Ectodermal cell (in vitro differentiated cells): ENCODE measurements around the gene AFAP1L2.

Experiments used
- H3K27ac ChIP-seq: 2 replicates; pipeline ENCODE4 v1.7.0; 2013; ENCODE audit warnings: mild to moderate bottlenecking, low read depth, low read length; ENCODE audit not compliant: insufficient read depth, poor library complexity, severe bottlenecking
- H3K27me3 ChIP-seq: 2 replicates; pipeline ENCODE4 v1.7.0; 2013; ENCODE audit warnings: mild to moderate bottlenecking, low read length; ENCODE audit not compliant: insufficient read depth, control insufficient read depth, poor library complexity, severe bottlenecking
- H3K36me3 ChIP-seq: one replicate; pipeline ENCODE4 v1.7.0; 2013; ENCODE audit warnings: low read length; ENCODE audit not compliant: control insufficient read depth, insufficient read depth
- H3K4me1 ChIP-seq: one replicate; pipeline ENCODE4 v1.7.0; 2013; ENCODE audit warnings: low read length; ENCODE audit not compliant: control insufficient read depth, insufficient read depth
- H3K4me3 ChIP-seq: 2 replicates; pipeline ENCODE4 v1.7.0; 2013; ENCODE audit warnings: low read depth, low read length, control low read depth; ENCODE audit not compliant: insufficient read depth
- H3K9me3 ChIP-seq: 2 replicates; pipeline ENCODE4 v1.7.0; 2013; ENCODE audit warnings: mild to moderate bottlenecking, low read length, moderate library complexity; ENCODE audit not compliant: control insufficient read depth
- WGBS, 2 experiments: methylation state at CpG; one replicate each; pipeline ENCODE4 v1.1.7; 2013; ENCODE audit warnings: missing lambda C conversion rate in 2 of 2; 5-methylcytosine and 5-hydroxymethylcytosine counted together

AFAP1L2 gene

GRCh38 chr10:114388275-114388674, 16.0 kb downstream of the AFAP1L2 start:
- Histone ChIP-seq H3K4me3 (no peak overlapping the region), H3K9me3 (no peaks in the 10 kb centered on the region), H3K27ac (no peak overlapping the region), H3K4me1 (peaks cover 12% of the 10 kb centered on the region), H3K36me3 (no peaks in the 10 kb centered on the region), H3K27me3 (no peaks in the 10 kb centered on the region)
- 78 to 89% methylated on average over 3 of the region's 3 CpGs for WGBS, 2 experiments

- H3K36me3 ChIP-seq = no peaks in the 10 kb centered on the region
- H3K27ac ChIP-seq = no peak overlapping the region
- H3K9me3 ChIP-seq = no peaks in the 10 kb centered on the region
- no peaks in the 10 kb centered on the region for H3K27me3 ChIP-seq
- no peak overlapping the region for H3K4me3 ChIP-seq
- 75 to 80% methylated on average over 4 of the region's 4 CpGs for WGBS, 2 experiments
- H3K4me1 ChIP-seq = peaks cover 11% of the 10 kb centered on the region
Observed at GRCh38 chr10:114387784-114388183, 16.5 kb downstream of the AFAP1L2 start.

- Histone ChIP-seq H3K27me3 (no peaks in the 10 kb centered on the region), H3K36me3 (no peaks in the 10 kb centered on the region), H3K9me3 (no peaks in the 10 kb centered on the region), H3K27ac (no peak overlapping the region), H3K4me3 (no peak overlapping the region), H3K4me1 (peaks cover 11% of the 10 kb centered on the region)
- 87 to 90% methylated on average over 6 of the region's 6 CpGs for WGBS, 2 experiments
Observed at GRCh38 chr10:114386452-114386851, 17.9 kb downstream of the AFAP1L2 start.

GRCh38 chr10:114385557-114385956, 18.7 kb downstream of the AFAP1L2 start:
- Histone ChIP-seq H3K9me3 (no peaks in the 10 kb centered on the region), H3K27me3 (no peaks in the 10 kb centered on the region), H3K36me3 (no peaks in the 10 kb centered on the region), H3K4me1 (peaks cover 11% of the 10 kb centered on the region), H3K4me3 (no peak overlapping the region), H3K27ac (no peak overlapping the region)
- WGBS, 2 experiments = 70 to 76% methylated on average over 3 of the region's 3 CpGs

GRCh38 chr10:114384601-114385000, 19.7 kb downstream of the AFAP1L2 start:
- peaks cover 11% of the 10 kb centered on the region for H3K4me1 ChIP-seq

GRCh38 chr10:114384181-114384580, 20.1 kb downstream of the AFAP1L2 start:
- Histone ChIP-seq H3K36me3 (no peaks in the 10 kb centered on the region), H3K4me3 (no peak overlapping the region), H3K27ac (no peak overlapping the region), H3K4me1 (peaks cover 11% of the 10 kb centered on the region), H3K27me3 (no peaks in the 10 kb centered on the region), H3K9me3 (no peaks in the 10 kb centered on the region)
- 91% methylated on average over 9 of the region's 9 CpGs for WGBS, 2 experiments

More at GRCh38 chr10:114384601-114385000, 19.7 kb downstream of the AFAP1L2 start:
- Histone ChIP-seq H3K36me3 (no peaks in the 10 kb centered on the region), H3K27ac (no peak overlapping the region), H3K27me3 (no peaks in the 10 kb centered on the region), H3K9me3 (no peaks in the 10 kb centered on the region), H3K4me3 (no peak overlapping the region)
- 94% methylated on average over 5 of the region's 5 CpGs for WGBS, 2 experiments

- Histone ChIP-seq H3K36me3 (no peaks in the 10 kb centered on the region), H3K4me1 (peaks cover 3% of the 10 kb centered on the region), H3K4me3 (no peak overlapping the region), H3K27me3 (no peaks in the 10 kb centered on the region), H3K27ac (no peak overlapping the region), H3K9me3 (no peaks in the 10 kb centered on the region)
- WGBS, 2 experiments = 95% methylated on average over 2 to 5 of the region's 5 CpGs
Observed at GRCh38 chr10:114380797-114381196, 23.5 kb downstream of the AFAP1L2 start.

GRCh38 chr10:114380060-114380459, 24.2 kb downstream of the AFAP1L2 start:
- Histone ChIP-seq H3K27ac (no peak overlapping the region), H3K9me3 (no peaks in the 10 kb centered on the region), H3K4me1 (no peaks in the 10 kb centered on the region), H3K4me3 (no peak overlapping the region), H3K27me3 (no peaks in the 10 kb centered on the region), H3K36me3 (no peaks in the 10 kb centered on the region)
- 96% methylated on average over 1 of the region's 1 CpG for WGBS, 2 experiments

- Histone ChIP-seq H3K27me3 (no peaks in the 10 kb centered on the region), H3K4me3 (no peak overlapping the region), H3K27ac (no peak overlapping the region), H3K9me3 (no peaks in the 10 kb centered on the region), H3K36me3 (no peaks in the 10 kb centered on the region), H3K4me1 (no peaks in the 10 kb centered on the region)
- WGBS, 2 experiments = 95 to 98% methylated on average over 3 of the region's 4 CpGs
Observed at GRCh38 chr10:114379631-114380041, 24.7 kb downstream of the AFAP1L2 start.

GRCh38 chr10:114376523-114376922, 27.8 kb downstream of the AFAP1L2 start:
- Histone ChIP-seq H3K27ac (no peak overlapping the region), H3K9me3 (no peaks in the 10 kb centered on the region), H3K36me3 (no peaks in the 10 kb centered on the region), H3K4me1 (peaks cover 13% of the 10 kb centered on the region), H3K4me3 (no peak overlapping the region), H3K27me3 (no peaks in the 10 kb centered on the region)
- 94 to 100% methylated on average over 2 of the region's 2 CpGs for WGBS, 2 experiments

GRCh38 chr10:114375047-114375446, 29.3 kb downstream of the AFAP1L2 start:
- H3K27ac ChIP-seq = no peak overlapping the region
- WGBS, 2 experiments = 91 to 98% methylated on average over 2 to 3 of the region's 3 CpGs

More at GRCh38 chr10:114375047-114375446, 29.3 kb downstream of the AFAP1L2 start:
- Histone ChIP-seq H3K27me3 (no peaks in the 10 kb centered on the region), H3K36me3 (no peaks in the 10 kb centered on the region), H3K9me3 (no peaks in the 10 kb centered on the region), H3K4me3 (no peak overlapping the region), H3K4me1 (peaks cover 13% of the 10 kb centered on the region)
